GM12801 (cell line): ENCODE measurements around the gene RHBDD1.

Experiments used
- CTCF ChIP-seq: IDR thresholded peaks from one replicate; pipeline ENCODE4 v1.5.1; 2011; ENCODE audit warnings: control low read depth; ENCODE audit not compliant: insufficient read length; ENCODE audit errors: extremely low read depth

RHBDD1 gene

GRCh38 chr2:226891780-226892590, 56.1 kb downstream of the RHBDD1 start:
- no peak for TF ChIP-seq CTCF

GRCh38 chr2:226892729-226893128, 56.9 kb downstream of the RHBDD1 start:
- no peak for TF ChIP-seq CTCF

GRCh38 chr2:226893216-226893615, 57.4 kb downstream of the RHBDD1 start:
- no peak for TF ChIP-seq CTCF

- no peak for TF ChIP-seq CTCF
These were observed 58.9 kb downstream of the RHBDD1 start for GRCh38 chr2:226894752-226895151.

- TF ChIP-seq CTCF = no peak
These were observed 59.7 kb downstream of the RHBDD1 start for GRCh38 chr2:226895579-226895978.

- no peak for TF ChIP-seq CTCF
These were observed 62.3 kb downstream of the RHBDD1 start for GRCh38 chr2:226898121-226898520.

- TF ChIP-seq CTCF = no peak
These were observed 63.0 kb downstream of the RHBDD1 start for GRCh38 chr2:226898897-226899296.
